Body of pancreas (tissue), 4 donors: ENCODE data around the gene SGPL1.

Experiments
- CTCF ChIP-seq, 7 experiments: fragments of 450-650 bp in 4 of 7; fragments of 200-600 bp in 3 of 7; sonication (generic) in 3 of 7; IDR thresholded peaks; one replicate each; pipeline ENCODE4 v1.5.1; 2016 to 2019; ENCODE audit warnings: antibody characterized with exemption in 7 of 7
- POLR2A ChIP-seq, 3 donors: fragments of 450-650 bp; IDR thresholded peaks; one replicate each; pipeline ENCODE4 v1.6.1; 2016; ENCODE audit warnings: antibody characterized with exemption in 3 of 3, mild to moderate bottlenecking in 2 of 3

GRCh38 chr10:70774810-70775678 is 40.7 kb upstream of the SGPL1 start:
- no peak for TF ChIP-seq CTCF (IDR thresholded peaks at IDR 0.05)
- TF ChIP-seq POLR2A (IDR thresholded peaks at IDR 0.05) = no peak
